HepG2 (cell line): ENCODE data around the gene MTHFD1. TPM values are rescaled to one million over a fixed set of nuclear protein-coding genes. Genes with fewer than 3 reads are reported as not detected.

Source experiments
- BORCS8-MEF2B ChIP-seq: sonication (generic); formaldehyde crosslinking; IDR thresholded peaks from 2 replicates; pipeline ENCODE4 v1.8.0; 2022; ENCODE audit warnings: mild to moderate bottlenecking, missing genetic modification reagents
- CHD2 ChIP-seq: IDR thresholded peaks from 2 replicates; pipeline ENCODE4 v1.6.1; 2011; ENCODE audit warnings: low read depth, low read length, improper control_type of control experiment
- FUBP1 ChIP-seq: sonication (generic); formaldehyde crosslinking; IDR thresholded peaks from 2 replicates; pipeline ENCODE4 v1.5.1; 2020; ENCODE audit warnings: missing genetic modification reagents, mild to moderate bottlenecking, borderline replicate concordance
- JARID2 ChIP-seq: sonication (generic); formaldehyde crosslinking; IDR thresholded peaks from 2 replicates; pipeline ENCODE4 v1.8.1; 2023; ENCODE audit warnings: missing genetic modification reagents, inconsistent platforms; ENCODE audit not compliant: insufficient replicate concordance
- PRPF4 ChIP-seq: fragments of 200-400 bp; formaldehyde crosslinking; IDR thresholded peaks from 2 replicates; pipeline ENCODE4 v1.6.1; 2016; ENCODE audit warnings: low read length, low read depth; ENCODE audit not compliant: poor library complexity, severe bottlenecking
- SSRP1 ChIP-seq: IDR thresholded peaks from 2 replicates; pipeline ENCODE4 v1.6.1; 2016; ENCODE audit warnings: control low read depth
- TBX2 ChIP-seq: sonication (generic); formaldehyde crosslinking; IDR thresholded peaks from 2 replicates; pipeline ENCODE4 v1.5.0; 2020; ENCODE audit warnings: missing genetic modification reagents, mild to moderate bottlenecking, borderline replicate concordance
- U2AF1 ChIP-seq: fragments of 200-400 bp; formaldehyde crosslinking; optimal IDR thresholded peaks from 2 replicates; pipeline ENCODE3; 2017; ENCODE audit warnings: mild to moderate bottlenecking, low read depth, low read length
- USF2 ChIP-seq, 2 experiments: sonication (generic) in 1 of 2; formaldehyde crosslinking in 1 of 2; IDR thresholded peaks; 2 replicates each; pipeline versions ENCODE4 v1.5.1 to v1.6.1; 2011 to 2020; ENCODE audit warnings: borderline replicate concordance in 1 of 2, low read depth in 1 of 2, low read length in 1 of 2, mild to moderate bottlenecking in 1 of 2, missing genetic modification reagents in 1 of 2, moderate library complexity in 1 of 2
- ZBTB3 ChIP-seq: sonication (generic); formaldehyde crosslinking; IDR thresholded peaks from 2 replicates; pipeline ENCODE4 v1.4.0; 2020; ENCODE audit warnings: low read depth, mild to moderate bottlenecking, moderate library complexity, missing genetic modification reagents, borderline replicate concordance
- ZBTB7A ChIP-seq: sonication (generic); formaldehyde crosslinking; IDR thresholded peaks from 2 replicates; pipeline ENCODE4 v1.8.0; 2022; ENCODE audit warnings: mild to moderate bottlenecking, missing genetic modification reagents
- ZFP62 ChIP-seq: sonication (generic); formaldehyde crosslinking; IDR thresholded peaks from 2 replicates; pipeline ENCODE4 v1.4.0; 2020; ENCODE audit warnings: missing genetic modification reagents
- ZFP90 ChIP-seq: sonication (generic); formaldehyde crosslinking; IDR thresholded peaks from 2 replicates; pipeline ENCODE4 v1.8.0; 2022; ENCODE audit warnings: missing genetic modification reagents, mild to moderate bottlenecking, inconsistent platforms, borderline replicate concordance
- ZNF331 ChIP-seq: sonication (generic); formaldehyde crosslinking; IDR thresholded peaks from 2 replicates; pipeline ENCODE4 v1.4.0; 2020; ENCODE audit warnings: missing genetic modification reagents
- ZNF773 ChIP-seq: sonication (generic); formaldehyde crosslinking; IDR thresholded peaks from 2 replicates; pipeline ENCODE4 v1.4.0; 2020; ENCODE audit warnings: missing genetic modification reagents, borderline replicate concordance
- polyA plus RNA-seq, 8 experiments: library from polyadenylated mRNA; depleted of rRNA in 3 of 8; stranded (reverse) in 7 of 8; unstranded in 1 of 8; fragments of >200 nt; fragmentation: Illumina TruSeq in 4 of 8; extraction: Trizol in 4 of 8; gene quantifications; 2 replicates each; pipeline versions ENCODE4 v1.2.1 to v1.2.3, GENCODE V29; 2011 to 2016; ENCODE audit warnings: low read depth in 4 of 8, missing spikeins in 1 of 8, mixed read lengths in 1 of 8; ENCODE audit not compliant: insufficient read depth in 1 of 8
- total RNA-seq, 5 experiments: library from RNA; depleted of rRNA; stranded (reverse); fragments of >200 nt; fragmentation: Illumina TruSeq; extraction: Trizol; gene quantifications; 2 replicates each; pipeline ENCODE4 v1.2.3, GENCODE V29; 2016; ENCODE audit warnings: low read depth in 1 of 5
- TF ChIP-seq, protein P1 (sequence below): IDR thresholded peaks from 2 replicates; pipeline ENCODE4 v1.4.0; 2020; ENCODE audit warnings: mild to moderate bottlenecking, missing genetic modification reagents
- TF ChIP-seq, protein P2 (sequence below): sonication (generic); formaldehyde crosslinking; IDR thresholded peaks from 2 replicates; pipeline ENCODE4 v1.4.0; 2020; ENCODE audit warnings: missing genetic modification reagents

MTHFD1 gene
- total and polyA plus RNA-seq, 2 of the 13 experiments (the other 11 are each of a cell fraction or from before 2014, with no cell fraction given): 31.0 to 106 TPM

GRCh38 chr14:64503434-64504309, 115.5 kb downstream of the MTHFD1 start, which contains the start of gene ZBTB25 (continued):
- TF ChIP-seq, protein P1, sequence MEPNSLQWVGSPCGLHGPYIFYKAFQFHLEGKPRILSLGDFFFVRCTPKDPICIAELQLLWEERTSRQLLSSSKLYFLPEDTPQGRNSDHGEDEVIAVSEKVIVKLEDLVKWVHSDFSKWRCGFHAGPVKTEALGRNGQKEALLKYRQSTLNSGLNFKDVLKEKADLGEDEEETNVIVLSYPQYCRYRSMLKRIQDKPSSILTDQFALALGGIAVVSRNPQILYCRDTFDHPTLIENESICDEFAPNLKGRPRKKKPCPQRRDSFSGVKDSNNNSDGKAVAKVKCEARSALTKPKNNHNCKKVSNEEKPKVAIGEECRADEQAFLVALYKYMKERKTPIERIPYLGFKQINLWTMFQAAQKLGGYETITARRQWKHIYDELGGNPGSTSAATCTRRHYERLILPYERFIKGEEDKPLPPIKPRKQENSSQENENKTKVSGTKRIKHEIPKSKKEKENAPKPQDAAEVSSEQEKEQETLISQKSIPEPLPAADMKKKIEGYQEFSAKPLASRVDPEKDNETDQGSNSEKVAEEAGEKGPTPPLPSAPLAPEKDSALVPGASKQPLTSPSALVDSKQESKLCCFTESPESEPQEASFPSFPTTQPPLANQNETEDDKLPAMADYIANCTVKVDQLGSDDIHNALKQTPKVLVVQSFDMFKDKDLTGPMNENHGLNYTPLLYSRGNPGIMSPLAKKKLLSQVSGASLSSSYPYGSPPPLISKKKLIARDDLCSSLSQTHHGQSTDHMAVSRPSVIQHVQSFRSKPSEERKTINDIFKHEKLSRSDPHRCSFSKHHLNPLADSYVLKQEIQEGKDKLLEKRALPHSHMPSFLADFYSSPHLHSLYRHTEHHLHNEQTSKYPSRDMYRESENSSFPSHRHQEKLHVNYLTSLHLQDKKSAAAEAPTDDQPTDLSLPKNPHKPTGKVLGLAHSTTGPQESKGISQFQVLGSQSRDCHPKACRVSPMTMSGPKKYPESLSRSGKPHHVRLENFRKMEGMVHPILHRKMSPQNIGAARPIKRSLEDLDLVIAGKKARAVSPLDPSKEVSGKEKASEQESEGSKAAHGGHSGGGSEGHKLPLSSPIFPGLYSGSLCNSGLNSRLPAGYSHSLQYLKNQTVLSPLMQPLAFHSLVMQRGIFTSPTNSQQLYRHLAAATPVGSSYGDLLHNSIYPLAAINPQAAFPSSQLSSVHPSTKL: no peak; the same call in 1 of the 2 replicates
- TF ChIP-seq JARID2 (CRISPR knock-in tag): peak; percentile 14
- TF ChIP-seq FUBP1 (CRISPR knock-in tag): no peak
- TF ChIP-seq U2AF1: peak; percentile 85
- TF ChIP-seq ZBTB3 (CRISPR knock-in tag): 0 out of 2 replicates have a peak, but pooled peaks have one; percentile 10
- 0 out of 2 replicates have a peak, but pooled peaks have one; percentile 20 for TF ChIP-seq ZNF773
- TF ChIP-seq TBX2: peak; percentile 64; the same call in 1 of the 2 replicates
- TF ChIP-seq PRPF4: no peak
- TF ChIP-seq, protein P2, sequence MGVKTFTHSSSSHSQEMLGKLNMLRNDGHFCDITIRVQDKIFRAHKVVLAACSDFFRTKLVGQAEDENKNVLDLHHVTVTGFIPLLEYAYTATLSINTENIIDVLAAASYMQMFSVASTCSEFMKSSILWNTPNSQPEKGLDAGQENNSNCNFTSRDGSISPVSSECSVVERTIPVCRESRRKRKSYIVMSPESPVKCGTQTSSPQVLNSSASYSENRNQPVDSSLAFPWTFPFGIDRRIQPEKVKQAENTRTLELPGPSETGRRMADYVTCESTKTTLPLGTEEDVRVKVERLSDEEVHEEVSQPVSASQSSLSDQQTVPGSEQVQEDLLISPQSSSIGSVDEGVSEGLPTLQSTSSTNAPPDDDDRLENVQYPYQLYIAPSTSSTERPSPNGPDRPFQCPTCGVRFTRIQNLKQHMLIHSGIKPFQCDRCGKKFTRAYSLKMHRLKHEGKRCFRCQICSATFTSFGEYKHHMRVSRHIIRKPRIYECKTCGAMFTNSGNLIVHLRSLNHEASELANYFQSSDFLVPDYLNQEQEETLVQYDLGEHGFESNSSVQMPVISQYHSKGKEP: no peak
- peak; percentile 51; the same call in 1 of the 2 replicates for TF ChIP-seq BORCS8-MEF2B (CRISPR knock-in tag)
- TF ChIP-seq ZBTB7A (CRISPR knock-in tag): peak; percentile 75
- TF ChIP-seq ZFP90: peak; percentile 53
- no peak for TF ChIP-seq ZFP62 (CRISPR knock-in tag)
- peak; percentile 50 for TF ChIP-seq ZNF331 (CRISPR knock-in tag)
- TF ChIP-seq USF2 (IDR thresholded peaks at IDR 0.05; ENCODE audit: low read depth, low read length): peak; percentile 85
- TF ChIP-seq USF2 (CRISPR knock-in tag; IDR thresholded peaks at IDR 0.05; ENCODE audit: borderline replicate concordance): peak; percentile 61; the same call in 1 of the 2 replicates
- peak; percentile 95 for TF ChIP-seq CHD2
- TF ChIP-seq SSRP1: no peak
